MM.1S (cell line): Measurements from ENCODE around the gene STK31.

Source experiments
- CTCF ChIP-seq: fragments of 300-600 bp; sonication (generic); IDR thresholded peaks from 2 replicates; pipeline ENCODE4 v1.5.1; 2016; ENCODE audit warnings: antibody characterized with exemption, low read length, mixed read lengths
- EZH2 ChIP-seq: fragments of 300-600 bp; sonication (generic); optimal IDR thresholded peaks from 2 replicates; pipeline ENCODE3; 2017; ENCODE audit warnings: low read depth, mild to moderate bottlenecking, antibody characterized with exemption, low read length, mixed read lengths
- EZH2phosphoT487 ChIP-seq: fragments of 300-600 bp; sonication (generic); IDR thresholded peaks from 2 replicates; pipeline ENCODE4 v1.6.1; 2018; ENCODE audit warnings: antibody characterized with exemption, low read length

DNA sequence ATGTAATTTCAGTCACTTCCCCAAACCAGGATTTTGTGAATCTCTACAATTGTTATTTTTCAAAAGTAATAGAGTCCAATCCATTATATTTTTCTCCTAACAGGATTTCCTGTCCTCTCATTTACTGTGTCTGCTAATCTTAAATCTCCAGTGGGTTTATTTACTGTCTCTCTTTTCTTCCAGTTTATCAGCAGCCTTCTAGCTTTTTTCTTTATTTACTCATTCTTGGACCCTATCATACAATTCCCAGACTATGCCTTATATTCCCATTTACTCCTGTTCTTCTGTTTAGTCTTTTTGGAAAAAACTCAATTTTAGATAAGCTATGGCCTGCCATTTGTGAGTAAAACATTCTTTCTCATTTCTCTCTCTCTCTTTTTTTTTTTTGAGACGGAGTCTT lies 94.7 kb downstream of the STK31 start:
- no peak for TF ChIP-seq CTCF
- no peak for TF ChIP-seq EZH2
- TF ChIP-seq EZH2phosphoT487, result no peak
